Measurements from ENCODE around the gene MLN. TPM values are rescaled to one million over a fixed set of nuclear protein-coding genes. Genes with fewer than 3 reads are reported as not detected.

Gene MLN
- total RNA-seq, 3 donors from 2014 or later, result not detected

GRCh38 chr6:33770124-33770832, 33.5 kb downstream of the MLN start:
- Mint-ChIP-seq H3K27me3 (ENCODE audit: low read depth) (peaks cover 6% of the 10 kb centered on the region), H3K36me3 (ENCODE audit: insufficient read depth) (peaks cover 13% of the 10 kb centered on the region), H3K4me1 (ENCODE audit: low read depth) (peaks cover 5% of the 10 kb centered on the region), H3K9me3 (no peaks in the 10 kb centered on the region), H3K4me3 (no peak overlapping the region)
- no peak for DNase-seq
- no peak for ATAC-seq

GRCh38 chr6:33769248-33769821, 34.5 kb downstream of the MLN start:
- Mint-ChIP-seq H3K36me3 (ENCODE audit: insufficient read depth) (peaks cover 11% of the 10 kb centered on the region), H3K4me3 (no peak overlapping the region), H3K9me3 (no peaks in the 10 kb centered on the region), H3K4me1 (ENCODE audit: low read depth) (peaks cover 5% of the 10 kb centered on the region), H3K27me3 (ENCODE audit: low read depth) (peaks cover 6% of the 10 kb centered on the region)
- ATAC-seq, result no peak
- no peak for DNase-seq

GRCh38 chr6:33768644-33769120, 35.1 kb downstream of the MLN start:
- DNase-seq (peak; percentile 66), ATAC-seq (peak; percentile 73 to 75)
- Mint-ChIP-seq H3K36me3 (ENCODE audit: insufficient read depth) (peaks cover 11% of the 10 kb centered on the region), H3K27me3 (ENCODE audit: low read depth) (peaks cover 9% of the 10 kb centered on the region), H3K4me1 (ENCODE audit: low read depth) (peaks cover 5% of the 10 kb centered on the region), H3K4me3 (no peak overlapping the region), H3K9me3 (no peaks in the 10 kb centered on the region)

GRCh38 chr6:33766921-33767907, 36.6 kb downstream of the MLN start:
- Mint-ChIP-seq H3K4me3 (no peak overlapping the region), H3K36me3 (ENCODE audit: insufficient read depth) (peaks cover under 1% of the 10 kb centered on the region), H3K9me3 (no peaks in the 10 kb centered on the region), H3K4me1 (ENCODE audit: low read depth) (peaks cover 5% of the 10 kb centered on the region), H3K27me3 (ENCODE audit: low read depth) (peaks cover 10% of the 10 kb centered on the region)
- DNase-seq (no peak), ATAC-seq (no peak)

- no peaks in the 10 kb centered on the region for H3K4me1 Mint-ChIP-seq (ENCODE audit: low read depth)
- H3K9me3 Mint-ChIP-seq, result no peaks in the 10 kb centered on the region
- H3K4me3 Mint-ChIP-seq, result no peak overlapping the region
- ATAC-seq (no peak), DNase-seq (no peak)
- H3K36me3 Mint-ChIP-seq (ENCODE audit: insufficient read depth), result no peaks in the 10 kb centered on the region
- H3K27me3 Mint-ChIP-seq (ENCODE audit: low read depth), result peaks cover 12% of the 10 kb centered on the region
These were observed 38.4 kb downstream of the MLN start for GRCh38 chr6:33765368-33765767.

- no peaks in the 10 kb centered on the region for H3K4me1 Mint-ChIP-seq (ENCODE audit: low read depth)
- H3K36me3 Mint-ChIP-seq (ENCODE audit: insufficient read depth), result no peaks in the 10 kb centered on the region
- no peak for ATAC-seq
- H3K4me3 Mint-ChIP-seq, result no peak overlapping the region
- peaks cover 12% of the 10 kb centered on the region for H3K27me3 Mint-ChIP-seq (ENCODE audit: low read depth)
- no peak for DNase-seq
- no peaks in the 10 kb centered on the region for H3K9me3 Mint-ChIP-seq
These were observed 39.8 kb downstream of the MLN start for GRCh38 chr6:33764036-33764435.

- Mint-ChIP-seq H3K4me3 (no peak overlapping the region), H3K4me1 (ENCODE audit: low read depth) (no peaks in the 10 kb centered on the region), H3K9me3 (no peaks in the 10 kb centered on the region), H3K27me3 (ENCODE audit: low read depth) (peaks cover 7% of the 10 kb centered on the region), H3K36me3 (ENCODE audit: insufficient read depth) (no peaks in the 10 kb centered on the region)
- no peak for ATAC-seq
- no peak for DNase-seq
These were observed 40.3 kb downstream of the MLN start for GRCh38 chr6:33763483-33763882.

- Mint-ChIP-seq H3K4me3 (no peak overlapping the region), H3K4me1 (ENCODE audit: low read depth) (no peaks in the 10 kb centered on the region), H3K27me3 (ENCODE audit: low read depth) (peaks cover 7% of the 10 kb centered on the region), H3K36me3 (ENCODE audit: insufficient read depth) (no peaks in the 10 kb centered on the region), H3K9me3 (no peaks in the 10 kb centered on the region)
- no peak for DNase-seq
- ATAC-seq, result no peak
These were observed 41.1 kb downstream of the MLN start for GRCh38 chr6:33762713-33763112.

GRCh38 chr6:33761922-33762629, 41.7 kb downstream of the MLN start:
- Mint-ChIP-seq H3K27me3 (ENCODE audit: low read depth) (peaks cover 7% of the 10 kb centered on the region), H3K36me3 (ENCODE audit: insufficient read depth) (no peaks in the 10 kb centered on the region), H3K9me3 (no peaks in the 10 kb centered on the region), H3K4me1 (ENCODE audit: low read depth) (no peaks in the 10 kb centered on the region), H3K4me3 (no peak overlapping the region)
- ATAC-seq, result peak in 1 of 2 donors; percentile 52
- peak; percentile 33 for DNase-seq

- Mint-ChIP-seq H3K36me3 (ENCODE audit: insufficient read depth) (no peaks in the 10 kb centered on the region), H3K4me1 (ENCODE audit: low read depth) (no peaks in the 10 kb centered on the region), H3K9me3 (no peaks in the 10 kb centered on the region), H3K4me3 (no peak overlapping the region), H3K27me3 (ENCODE audit: low read depth) (peaks cover 7% of the 10 kb centered on the region)
- no peak for DNase-seq
- no peak for ATAC-seq
These were observed 42.3 kb downstream of the MLN start for GRCh38 chr6:33761581-33761921.

GRCh38 chr6:33759887-33760629, 43.7 kb downstream of the MLN start:
- Mint-ChIP-seq H3K4me3 (no peak overlapping the region), H3K9me3 (no peaks in the 10 kb centered on the region), H3K27me3 (ENCODE audit: low read depth) (peaks cover 5% of the 10 kb centered on the region), H3K4me1 (ENCODE audit: low read depth) (no peaks in the 10 kb centered on the region), H3K36me3 (ENCODE audit: insufficient read depth) (no peaks in the 10 kb centered on the region)
- ATAC-seq, result no peak
- DNase-seq, result no peak

- Mint-ChIP-seq H3K4me3 (no peak overlapping the region), H3K9me3 (no peaks in the 10 kb centered on the region), H3K27me3 (ENCODE audit: low read depth) (peaks cover 3% of the 10 kb centered on the region), H3K4me1 (ENCODE audit: low read depth) (no peaks in the 10 kb centered on the region), H3K36me3 (ENCODE audit: insufficient read depth) (no peaks in the 10 kb centered on the region)
- DNase-seq (no peak), ATAC-seq (no peak)
These were observed 45.0 kb downstream of the MLN start for GRCh38 chr6:33758815-33759216.

GRCh38 chr6:33757906-33758305, 45.9 kb downstream of the MLN start:
- H3K9me3 Mint-ChIP-seq, result no peaks in the 10 kb centered on the region
- DNase-seq, result no peak
- no peak overlapping the region for H3K4me3 Mint-ChIP-seq
- peaks cover 3% of the 10 kb centered on the region for H3K27me3 Mint-ChIP-seq (ENCODE audit: low read depth)
- no peaks in the 10 kb centered on the region for H3K4me1 Mint-ChIP-seq (ENCODE audit: low read depth)
- H3K36me3 Mint-ChIP-seq (ENCODE audit: insufficient read depth), result no peaks in the 10 kb centered on the region
- no peak for ATAC-seq

All from activated T-cell treated with anti-CD3 and anti-CD28 coated beads, Interleukin-2, amount 50 U/mL, for 4 hours (primary cell).